ENCODE data around the gene ERMP1. TPM values are rescaled to one million over a fixed set of nuclear protein-coding genes. Genes with fewer than 3 reads are reported as not detected.

Gene ERMP1
- total RNA-seq, 1 experiment from 2014 or later = 17.8 TPM

DNA sequence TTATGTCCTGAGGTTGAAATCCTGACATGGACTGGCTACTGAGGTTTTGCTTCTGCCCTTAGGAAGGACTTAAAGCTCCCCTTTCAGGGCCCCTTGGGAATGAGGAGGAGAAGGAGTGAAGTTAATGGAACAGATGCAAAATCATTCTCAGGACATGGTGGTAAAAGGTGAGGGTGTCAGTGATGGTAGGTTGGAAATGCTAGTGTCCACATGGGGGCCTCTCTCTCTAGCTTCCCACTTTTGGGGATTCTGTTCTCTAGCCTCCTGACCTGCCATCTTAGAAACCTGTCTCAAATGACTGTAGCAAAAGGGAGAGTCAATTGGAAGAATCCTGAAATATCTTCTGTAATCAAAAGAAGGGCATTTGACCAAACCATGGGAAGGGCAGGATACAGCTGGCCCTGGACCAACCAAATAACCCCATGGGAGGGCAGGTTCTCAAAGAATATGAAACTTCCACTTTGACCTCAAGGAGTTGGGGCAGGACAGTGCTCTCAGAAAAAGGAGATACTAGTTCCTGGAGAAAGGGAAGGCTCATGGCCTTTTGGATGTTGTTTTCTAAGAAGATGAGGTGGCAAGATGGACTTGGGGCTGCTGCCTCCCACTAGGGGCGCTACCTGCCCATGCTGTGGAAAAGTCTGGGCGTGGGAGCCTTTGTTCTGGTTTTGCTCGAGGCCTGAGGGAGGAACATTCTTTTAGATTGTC is 36.5 kb upstream of the ERMP1 start:
- H4K20me1 ChIP-seq (ENCODE audit: low read length) = no peaks in the 10 kb centered on the region
- no peaks in the 10 kb centered on the region for H3F3A ChIP-seq (ENCODE audit: low read length, unreplicated experiment)
- peak; percentile 23 for DNase-seq
- ATAC-seq = no peak; the same call in 1 of the 2 replicates
- H3K4me2 ChIP-seq (ENCODE audit: low read length) = no peak overlapping the region
- no peaks in the 10 kb centered on the region for H3K36me3 ChIP-seq (ENCODE audit: low read depth, low read length)
- no peak overlapping the region for H3K27ac ChIP-seq (ENCODE audit: low read length)
- no peak overlapping the region for H3K9ac ChIP-seq (ENCODE audit: low read length)
- POLR2A ChIA-PET (ENCODE audit: unreplicated experiment) = no interaction called here
- TF ChIP-seq, protein P1, sequence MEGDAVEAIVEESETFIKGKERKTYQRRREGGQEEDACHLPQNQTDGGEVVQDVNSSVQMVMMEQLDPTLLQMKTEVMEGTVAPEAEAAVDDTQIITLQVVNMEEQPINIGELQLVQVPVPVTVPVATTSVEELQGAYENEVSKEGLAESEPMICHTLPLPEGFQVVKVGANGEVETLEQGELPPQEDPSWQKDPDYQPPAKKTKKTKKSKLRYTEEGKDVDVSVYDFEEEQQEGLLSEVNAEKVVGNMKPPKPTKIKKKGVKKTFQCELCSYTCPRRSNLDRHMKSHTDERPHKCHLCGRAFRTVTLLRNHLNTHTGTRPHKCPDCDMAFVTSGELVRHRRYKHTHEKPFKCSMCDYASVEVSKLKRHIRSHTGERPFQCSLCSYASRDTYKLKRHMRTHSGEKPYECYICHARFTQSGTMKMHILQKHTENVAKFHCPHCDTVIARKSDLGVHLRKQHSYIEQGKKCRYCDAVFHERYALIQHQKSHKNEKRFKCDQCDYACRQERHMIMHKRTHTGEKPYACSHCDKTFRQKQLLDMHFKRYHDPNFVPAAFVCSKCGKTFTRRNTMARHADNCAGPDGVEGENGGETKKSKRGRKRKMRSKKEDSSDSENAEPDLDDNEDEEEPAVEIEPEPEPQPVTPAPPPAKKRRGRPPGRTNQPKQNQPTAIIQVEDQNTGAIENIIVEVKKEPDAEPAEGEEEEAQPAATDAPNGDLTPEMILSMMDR (conservative IDR thresholded peaks at IDR 0.05; ENCODE audit: low read depth, low read length) = peak; percentile 59
- TF ChIP-seq EZH2phosphoT487 (IDR thresholded peaks at IDR 0.05; ENCODE audit: borderline replicate concordance, low read length) (no peak), EZH2 (IDR thresholded peaks at IDR 0.05; ENCODE audit: low read length, unreplicated experiment) (no peak)
- H3K4me1 ChIP-seq (ENCODE audit: insufficient read depth, low read length) = no peaks in the 10 kb centered on the region
- no peaks in the 10 kb centered on the region for H3K27me3 ChIP-seq (ENCODE audit: low read length)
- H3K9me3 ChIP-seq (ENCODE audit: low read length) = no peaks in the 10 kb centered on the region
- H3K79me2 ChIP-seq (ENCODE audit: low read length) = no peaks in the 10 kb centered on the region
- H3K9me2 ChIP-seq (replicated peaks; ENCODE audit: low read length) = no peaks in the 10 kb centered on the region
- no TSS peak for BruUV-seq (replicated peaks)
- intact Hi-C loops (cut with micrococcal nuclease) = no loop called here
- H2AFZ ChIP-seq (ENCODE audit: low read length) = no peak overlapping the region
- H3K4me3 ChIP-seq (ENCODE audit: low read length) = no peak overlapping the region
- CTCF ChIA-PET = no interaction called here

DNA sequence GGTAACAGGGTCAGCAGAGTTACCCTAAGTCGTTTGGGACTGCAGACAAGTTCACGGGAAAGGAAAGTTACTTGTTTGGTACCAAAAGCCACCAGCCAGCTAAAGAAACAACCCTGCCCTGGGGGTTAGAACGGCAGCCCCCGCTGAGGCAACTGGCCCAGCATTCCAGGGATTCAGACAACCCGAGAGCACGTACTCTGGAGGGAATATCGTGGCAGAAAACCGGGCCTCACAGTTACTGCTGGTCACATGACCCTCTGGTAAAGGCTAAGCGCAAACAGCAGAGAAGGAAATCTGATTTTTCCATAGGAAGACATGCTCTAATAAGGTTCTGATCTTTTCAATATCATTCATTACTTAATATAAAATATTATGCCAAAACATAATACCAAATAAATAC is 35.3 kb upstream of the ERMP1 start:
- TF ChIP-seq EZH2phosphoT487 (IDR thresholded peaks at IDR 0.05; ENCODE audit: borderline replicate concordance, low read length) (no peak), EZH2 (IDR thresholded peaks at IDR 0.05; ENCODE audit: low read length, unreplicated experiment) (no peak)
- TF ChIP-seq, protein P1 (conservative IDR thresholded peaks at IDR 0.05; ENCODE audit: low read depth, low read length) = no peak
- intact Hi-C loops (cut with micrococcal nuclease) = no loop called here
- POLR2A ChIA-PET (ENCODE audit: unreplicated experiment) = no interaction called here
- Histone ChIP-seq H3K36me3 (ENCODE audit: low read depth, low read length) (no peaks in the 10 kb centered on the region), H3K4me1 (ENCODE audit: insufficient read depth, low read length) (no peaks in the 10 kb centered on the region), H3F3A (ENCODE audit: low read length, unreplicated experiment) (no peaks in the 10 kb centered on the region), H3K9me3 (ENCODE audit: low read length) (no peaks in the 10 kb centered on the region), H3K4me3 (ENCODE audit: low read length) (no peak overlapping the region), H3K4me2 (ENCODE audit: low read length) (no peak overlapping the region), H3K9ac (ENCODE audit: low read length) (no peak overlapping the region), H3K79me2 (ENCODE audit: low read length) (no peaks in the 10 kb centered on the region), H4K20me1 (ENCODE audit: low read length) (no peaks in the 10 kb centered on the region), H3K27me3 (ENCODE audit: low read length) (no peaks in the 10 kb centered on the region), H2AFZ (ENCODE audit: low read length) (no peak overlapping the region), H3K9me2 (replicated peaks; ENCODE audit: low read length) (no peaks in the 10 kb centered on the region), H3K27ac (ENCODE audit: low read length) (no peak overlapping the region)
- CTCF ChIA-PET = no interaction called here
- DNase-seq = no peak
- BruUV-seq (replicated peaks) = no TSS peak
- ATAC-seq = no peak

DNA sequence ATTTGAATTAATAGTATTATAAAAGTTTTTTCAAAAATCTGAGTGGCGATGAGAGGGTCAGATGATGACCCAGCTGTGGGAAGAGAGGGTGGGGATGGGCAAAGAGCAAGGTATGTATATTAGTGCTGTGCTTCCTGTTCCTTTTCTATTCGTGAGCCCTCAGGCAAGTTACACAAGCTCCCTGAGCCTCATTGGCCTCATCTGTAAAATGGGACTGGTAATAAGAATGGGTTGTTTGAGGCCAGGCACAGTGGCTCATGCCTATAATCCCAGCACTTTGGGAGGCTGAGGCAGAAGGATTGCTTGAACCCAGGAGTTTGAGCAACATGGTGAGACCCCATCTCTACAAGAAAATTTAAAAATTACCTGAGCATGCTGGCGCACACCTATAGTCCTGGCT is 33.8 kb upstream of the ERMP1 start:
- no peaks in the 10 kb centered on the region for H3K36me3 ChIP-seq (ENCODE audit: low read depth, low read length)
- H3K9ac ChIP-seq (ENCODE audit: low read length) = no peak overlapping the region
- no TSS peak for BruUV-seq (replicated peaks)
- no peaks in the 10 kb centered on the region for H3K4me1 ChIP-seq (ENCODE audit: insufficient read depth, low read length)
- no peak overlapping the region for H3K4me2 ChIP-seq (ENCODE audit: low read length)
- H3K9me2 ChIP-seq (replicated peaks; ENCODE audit: low read length) = no peaks in the 10 kb centered on the region
- no peak overlapping the region for H2AFZ ChIP-seq (ENCODE audit: low read length)
- no peaks in the 10 kb centered on the region for H4K20me1 ChIP-seq (ENCODE audit: low read length)
- DNase-seq = no peak
- no peak overlapping the region for H3K4me3 ChIP-seq (ENCODE audit: low read length)
- POLR2A ChIA-PET (ENCODE audit: unreplicated experiment) = no interaction called here
- no peak overlapping the region for H3K27ac ChIP-seq (ENCODE audit: low read length)
- H3K79me2 ChIP-seq (ENCODE audit: low read length) = no peaks in the 10 kb centered on the region
- CTCF ChIA-PET = no interaction called here
- H3K9me3 ChIP-seq (ENCODE audit: low read length) = no peaks in the 10 kb centered on the region
- no peak for ATAC-seq
- H3F3A ChIP-seq (ENCODE audit: low read length, unreplicated experiment) = no peaks in the 10 kb centered on the region
- intact Hi-C loops (cut with micrococcal nuclease) = no loop called here
- no peaks in the 10 kb centered on the region for H3K27me3 ChIP-seq (ENCODE audit: low read length)
- TF ChIP-seq, protein P1 (conservative IDR thresholded peaks at IDR 0.05; ENCODE audit: low read depth, low read length) = no peak
- no peak for TF ChIP-seq EZH2 (IDR thresholded peaks at IDR 0.05; ENCODE audit: low read length, unreplicated experiment)
- TF ChIP-seq EZH2phosphoT487 (IDR thresholded peaks at IDR 0.05; ENCODE audit: borderline replicate concordance, low read length) = no peak

Data from PC-3 (cell line).